ENCODE data around the gene LONP2.

LONP2 gene

GRCh38 chr16:48256579-48257177 lies 12.6 kb downstream of the LONP2 start:
- DNase-seq (ENCODE audit: low spot score), result no peak
- Mint-ChIP-seq H3K4me3 (no peak overlapping the region), H3K9me3 (no peaks in the 10 kb centered on the region), H3K4me1 (ENCODE audit: low read depth) (peaks cover 3% of the 10 kb centered on the region), H3K27ac (no peak overlapping the region), H3K27me3 (ENCODE audit: low read depth) (no peaks in the 10 kb centered on the region), H3K36me3 (ENCODE audit: low read depth) (peaks cover 30% of the 10 kb centered on the region)

GRCh38 chr16:48261569-48261968 lies 17.5 kb downstream of the LONP2 start:
- no peak for DNase-seq (ENCODE audit: low spot score)
- no peak overlapping the region for H3K27ac Mint-ChIP-seq
- no peaks in the 10 kb centered on the region for H3K27me3 Mint-ChIP-seq (ENCODE audit: low read depth)
- H3K4me1 Mint-ChIP-seq (ENCODE audit: low read depth), result peaks cover 9% of the 10 kb centered on the region
- no peak overlapping the region for H3K4me3 Mint-ChIP-seq
- H3K9me3 Mint-ChIP-seq, result no peaks in the 10 kb centered on the region
- peaks cover 50% of the 10 kb centered on the region for H3K36me3 Mint-ChIP-seq (ENCODE audit: low read depth)

- no peaks in the 10 kb centered on the region for H3K27me3 Mint-ChIP-seq (ENCODE audit: low read depth)
- no peaks in the 10 kb centered on the region for H3K9me3 Mint-ChIP-seq
- peaks cover 49% of the 10 kb centered on the region for H3K36me3 Mint-ChIP-seq (ENCODE audit: low read depth)
- H3K27ac Mint-ChIP-seq, result peak overlapping the region; percentile 13
- peaks cover 9% of the 10 kb centered on the region for H3K4me1 Mint-ChIP-seq (ENCODE audit: low read depth)
- no peak overlapping the region for H3K4me3 Mint-ChIP-seq
- DNase-seq (ENCODE audit: low spot score), result no peak
Measured at GRCh38 chr16:48262631-48263030, 18.5 kb downstream of the LONP2 start.

- Mint-ChIP-seq H3K4me3 (no peak overlapping the region), H3K9me3 (no peaks in the 10 kb centered on the region), H3K36me3 (ENCODE audit: low read depth) (peaks cover 28% of the 10 kb centered on the region), H3K4me1 (ENCODE audit: low read depth) (peaks cover 6% of the 10 kb centered on the region), H3K27ac (peak overlapping the region; percentile 10), H3K27me3 (ENCODE audit: low read depth) (no peaks in the 10 kb centered on the region)
- no peak for DNase-seq (ENCODE audit: low spot score)
Measured at GRCh38 chr16:48269011-48269410, 24.9 kb downstream of the LONP2 start.

GRCh38 chr16:48271728-48272127 lies 27.6 kb downstream of the LONP2 start:
- no peaks in the 10 kb centered on the region for H3K9me3 Mint-ChIP-seq
- H3K4me3 Mint-ChIP-seq, result no peak overlapping the region
- no peak overlapping the region for H3K27ac Mint-ChIP-seq
- H3K27me3 Mint-ChIP-seq (ENCODE audit: low read depth), result no peaks in the 10 kb centered on the region
- peaks cover 14% of the 10 kb centered on the region for H3K36me3 Mint-ChIP-seq (ENCODE audit: low read depth)
- no peak for DNase-seq (ENCODE audit: low spot score)
- no peaks in the 10 kb centered on the region for H3K4me1 Mint-ChIP-seq (ENCODE audit: low read depth)

GRCh38 chr16:48272837-48273421 lies 28.8 kb downstream of the LONP2 start:
- Mint-ChIP-seq H3K27me3 (ENCODE audit: low read depth) (no peaks in the 10 kb centered on the region), H3K9me3 (no peaks in the 10 kb centered on the region), H3K4me3 (no peak overlapping the region), H3K27ac (no peak overlapping the region), H3K4me1 (ENCODE audit: low read depth) (no peaks in the 10 kb centered on the region), H3K36me3 (ENCODE audit: low read depth) (peaks cover 22% of the 10 kb centered on the region)
- no peak for DNase-seq (ENCODE audit: low spot score)

- no peaks in the 10 kb centered on the region for H3K27me3 Mint-ChIP-seq (ENCODE audit: low read depth)
- H3K27ac Mint-ChIP-seq, result no peak overlapping the region
- no peak for DNase-seq (ENCODE audit: low spot score)
- H3K4me1 Mint-ChIP-seq (ENCODE audit: low read depth), result no peaks in the 10 kb centered on the region
- no peaks in the 10 kb centered on the region for H3K9me3 Mint-ChIP-seq
- no peak overlapping the region for H3K4me3 Mint-ChIP-seq
- peaks cover 27% of the 10 kb centered on the region for H3K36me3 Mint-ChIP-seq (ENCODE audit: low read depth)
Measured at GRCh38 chr16:48274476-48274875, 30.4 kb downstream of the LONP2 start.

- no peak overlapping the region for H3K27ac Mint-ChIP-seq
- H3K4me1 Mint-ChIP-seq (ENCODE audit: low read depth), result no peaks in the 10 kb centered on the region
- H3K4me3 Mint-ChIP-seq, result no peak overlapping the region
- DNase-seq (ENCODE audit: low spot score), result no peak
- no peaks in the 10 kb centered on the region for H3K27me3 Mint-ChIP-seq (ENCODE audit: low read depth)
- H3K9me3 Mint-ChIP-seq, result no peaks in the 10 kb centered on the region
- H3K36me3 Mint-ChIP-seq (ENCODE audit: low read depth), result peaks cover 22% of the 10 kb centered on the region
Measured at GRCh38 chr16:48276102-48276501, 32.0 kb downstream of the LONP2 start.

- Mint-ChIP-seq H3K4me3 (no peak overlapping the region), H3K27me3 (ENCODE audit: low read depth) (no peaks in the 10 kb centered on the region), H3K4me1 (ENCODE audit: low read depth) (no peaks in the 10 kb centered on the region), H3K27ac (no peak overlapping the region), H3K36me3 (ENCODE audit: low read depth) (peaks cover 23% of the 10 kb centered on the region), H3K9me3 (no peaks in the 10 kb centered on the region)
- DNase-seq (ENCODE audit: low spot score), result no peak
Measured at GRCh38 chr16:48277158-48277557, 33.1 kb downstream of the LONP2 start.

- H3K27me3 Mint-ChIP-seq (ENCODE audit: low read depth), result no peaks in the 10 kb centered on the region
- H3K4me1 Mint-ChIP-seq (ENCODE audit: low read depth), result peaks cover 3% of the 10 kb centered on the region
- no peaks in the 10 kb centered on the region for H3K9me3 Mint-ChIP-seq
- H3K36me3 Mint-ChIP-seq (ENCODE audit: low read depth), result peaks cover 36% of the 10 kb centered on the region
- no peak for DNase-seq (ENCODE audit: low spot score)
- H3K4me3 Mint-ChIP-seq, result no peak overlapping the region
- H3K27ac Mint-ChIP-seq, result no peak overlapping the region
Measured at GRCh38 chr16:48279199-48279598, 35.1 kb downstream of the LONP2 start.

- Mint-ChIP-seq H3K9me3 (peaks cover 6% of the 10 kb centered on the region), H3K4me3 (no peak overlapping the region), H3K27ac (no peak overlapping the region), H3K4me1 (ENCODE audit: low read depth) (peaks cover 10% of the 10 kb centered on the region), H3K27me3 (ENCODE audit: low read depth) (no peaks in the 10 kb centered on the region), H3K36me3 (ENCODE audit: low read depth) (peaks cover 46% of the 10 kb centered on the region)
- no peak for DNase-seq (ENCODE audit: low spot score)
Measured at GRCh38 chr16:48280546-48280945, 36.4 kb downstream of the LONP2 start.

- DNase-seq (ENCODE audit: low spot score), result no peak
- H3K4me1 Mint-ChIP-seq (ENCODE audit: low read depth), result peaks cover 10% of the 10 kb centered on the region
- no peaks in the 10 kb centered on the region for H3K27me3 Mint-ChIP-seq (ENCODE audit: low read depth)
- H3K27ac Mint-ChIP-seq, result no peak overlapping the region
- H3K36me3 Mint-ChIP-seq (ENCODE audit: low read depth), result peaks cover 55% of the 10 kb centered on the region
- no peak overlapping the region for H3K4me3 Mint-ChIP-seq
- H3K9me3 Mint-ChIP-seq, result peaks cover 22% of the 10 kb centered on the region
Measured at GRCh38 chr16:48282636-48283263, 38.6 kb downstream of the LONP2 start.

GRCh38 chr16:48284772-48285409 lies 40.8 kb downstream of the LONP2 start:
- Mint-ChIP-seq H3K9me3 (peaks cover 24% of the 10 kb centered on the region), H3K27me3 (ENCODE audit: low read depth) (no peaks in the 10 kb centered on the region), H3K27ac (peak overlapping the region; percentile 34), H3K4me3 (no peak overlapping the region), H3K36me3 (ENCODE audit: low read depth) (peaks cover 51% of the 10 kb centered on the region), H3K4me1 (ENCODE audit: low read depth) (peaks cover 10% of the 10 kb centered on the region)
- DNase-seq (ENCODE audit: low spot score), result no peak

GRCh38 chr16:48287239-48287638 lies 43.1 kb downstream of the LONP2 start:
- H3K4me3 Mint-ChIP-seq, result no peak overlapping the region
- no peaks in the 10 kb centered on the region for H3K27me3 Mint-ChIP-seq (ENCODE audit: low read depth)
- no peak overlapping the region for H3K27ac Mint-ChIP-seq
- H3K4me1 Mint-ChIP-seq (ENCODE audit: low read depth), result peaks cover 14% of the 10 kb centered on the region
- H3K9me3 Mint-ChIP-seq, result peaks cover 24% of the 10 kb centered on the region
- DNase-seq (ENCODE audit: low spot score), result no peak
- H3K36me3 Mint-ChIP-seq (ENCODE audit: low read depth), result peaks cover 63% of the 10 kb centered on the region
